Measurements from ENCODE around the gene CBFA2T3. TPM values are rescaled to one million over a fixed set of nuclear protein-coding genes. Genes with fewer than 3 reads are reported as not detected.
"Not testable (repeated sequence)": the region's sequence is repeated elsewhere in the genome, so short reads cannot be mapped to it uniquely, and the experiment has no call there.

Gene CBFA2T3
- total RNA-seq, 1 donor from 2014 or later = not detected

DNA sequence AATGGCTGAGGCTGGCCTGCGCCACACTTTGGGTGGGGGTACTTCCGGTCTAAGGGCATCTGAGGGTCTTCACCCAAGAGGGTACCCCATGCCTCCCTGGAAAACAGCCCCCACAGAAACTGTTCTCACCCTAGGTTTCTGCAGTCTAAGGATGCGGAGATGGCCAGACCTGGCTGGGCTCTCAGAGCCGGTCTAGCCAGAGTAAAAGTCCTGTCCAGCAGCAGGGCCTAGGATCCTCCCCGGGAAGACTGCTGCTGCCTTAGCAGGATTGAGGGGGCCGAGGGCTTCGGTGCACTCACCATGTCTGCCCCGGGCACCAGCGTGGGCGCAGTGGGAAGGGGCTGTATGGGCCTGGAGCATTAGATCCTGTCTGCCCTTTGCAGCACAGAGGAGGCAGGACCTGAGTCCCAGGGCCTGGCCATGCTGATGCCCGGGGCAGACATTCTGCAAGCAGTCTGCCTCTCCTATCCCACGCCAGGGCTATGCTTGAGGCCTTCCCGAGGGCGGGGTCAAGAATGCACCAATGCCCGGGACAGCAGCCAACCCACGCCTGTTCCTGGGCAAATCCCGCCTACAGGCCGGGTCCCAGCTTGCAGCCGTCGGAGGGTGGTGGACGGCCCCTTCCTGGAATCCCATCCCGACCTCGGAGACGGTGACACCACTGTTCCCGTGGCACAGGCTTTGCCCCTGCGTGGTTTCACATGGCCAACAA lies 54.7 kb downstream of the CBFA2T3 start:
- Mint-ChIP-seq H3K36me3 (ENCODE audit: low read depth) (no peaks in the 10 kb centered on the region), H3K4me1 (ENCODE audit: low read depth) (peaks cover 37% of the 10 kb centered on the region), H3K9me3 (ENCODE audit: low read depth) (no peaks in the 10 kb centered on the region), H3K4me3 (ENCODE audit: unreplicated experiment) (no peak overlapping the region), H3K27ac (ENCODE audit: unreplicated experiment) (no peak overlapping the region), H3K27me3 (ENCODE audit: low read depth) (peaks cover 5% of the 10 kb centered on the region)
- TF ChIP-seq, protein P1, sequence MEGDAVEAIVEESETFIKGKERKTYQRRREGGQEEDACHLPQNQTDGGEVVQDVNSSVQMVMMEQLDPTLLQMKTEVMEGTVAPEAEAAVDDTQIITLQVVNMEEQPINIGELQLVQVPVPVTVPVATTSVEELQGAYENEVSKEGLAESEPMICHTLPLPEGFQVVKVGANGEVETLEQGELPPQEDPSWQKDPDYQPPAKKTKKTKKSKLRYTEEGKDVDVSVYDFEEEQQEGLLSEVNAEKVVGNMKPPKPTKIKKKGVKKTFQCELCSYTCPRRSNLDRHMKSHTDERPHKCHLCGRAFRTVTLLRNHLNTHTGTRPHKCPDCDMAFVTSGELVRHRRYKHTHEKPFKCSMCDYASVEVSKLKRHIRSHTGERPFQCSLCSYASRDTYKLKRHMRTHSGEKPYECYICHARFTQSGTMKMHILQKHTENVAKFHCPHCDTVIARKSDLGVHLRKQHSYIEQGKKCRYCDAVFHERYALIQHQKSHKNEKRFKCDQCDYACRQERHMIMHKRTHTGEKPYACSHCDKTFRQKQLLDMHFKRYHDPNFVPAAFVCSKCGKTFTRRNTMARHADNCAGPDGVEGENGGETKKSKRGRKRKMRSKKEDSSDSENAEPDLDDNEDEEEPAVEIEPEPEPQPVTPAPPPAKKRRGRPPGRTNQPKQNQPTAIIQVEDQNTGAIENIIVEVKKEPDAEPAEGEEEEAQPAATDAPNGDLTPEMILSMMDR (IDR thresholded peaks at IDR 0.05) = no peak
- no peak for DNase-seq (ENCODE audit: low spot score)

DNA sequence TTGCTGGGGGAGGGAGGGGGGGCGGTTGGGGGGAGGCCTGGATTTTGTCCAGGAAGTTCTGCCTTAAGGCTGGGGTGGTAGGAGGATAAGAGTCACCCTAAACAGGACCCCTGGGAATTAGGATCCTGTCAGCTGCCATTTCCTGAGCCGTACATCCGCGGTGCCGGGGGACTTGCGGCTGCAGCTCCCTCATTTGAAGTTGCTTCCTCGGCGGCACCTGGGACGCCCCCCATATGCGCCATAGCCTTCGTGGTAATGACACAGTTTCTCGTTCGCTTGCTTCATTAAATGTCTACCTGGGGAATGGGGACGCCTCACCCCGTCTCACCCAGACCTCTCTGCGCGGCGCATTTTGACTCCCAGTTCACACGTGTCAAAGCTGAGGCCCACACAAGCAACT lies 55.4 kb downstream of the CBFA2T3 start:
- Mint-ChIP-seq H3K36me3 (ENCODE audit: low read depth) (no peaks in the 10 kb centered on the region), H3K4me1 (ENCODE audit: low read depth) (peaks cover 40% of the 10 kb centered on the region), H3K4me3 (ENCODE audit: unreplicated experiment) (no peak overlapping the region), H3K9me3 (ENCODE audit: low read depth) (no peaks in the 10 kb centered on the region), H3K27ac (ENCODE audit: unreplicated experiment) (no peak overlapping the region), H3K27me3 (ENCODE audit: low read depth) (peaks cover under 1% of the 10 kb centered on the region)
- TF ChIP-seq, protein P1 (IDR thresholded peaks at IDR 0.05) = no peak
- no peak for DNase-seq (ENCODE audit: low spot score)

DNA sequence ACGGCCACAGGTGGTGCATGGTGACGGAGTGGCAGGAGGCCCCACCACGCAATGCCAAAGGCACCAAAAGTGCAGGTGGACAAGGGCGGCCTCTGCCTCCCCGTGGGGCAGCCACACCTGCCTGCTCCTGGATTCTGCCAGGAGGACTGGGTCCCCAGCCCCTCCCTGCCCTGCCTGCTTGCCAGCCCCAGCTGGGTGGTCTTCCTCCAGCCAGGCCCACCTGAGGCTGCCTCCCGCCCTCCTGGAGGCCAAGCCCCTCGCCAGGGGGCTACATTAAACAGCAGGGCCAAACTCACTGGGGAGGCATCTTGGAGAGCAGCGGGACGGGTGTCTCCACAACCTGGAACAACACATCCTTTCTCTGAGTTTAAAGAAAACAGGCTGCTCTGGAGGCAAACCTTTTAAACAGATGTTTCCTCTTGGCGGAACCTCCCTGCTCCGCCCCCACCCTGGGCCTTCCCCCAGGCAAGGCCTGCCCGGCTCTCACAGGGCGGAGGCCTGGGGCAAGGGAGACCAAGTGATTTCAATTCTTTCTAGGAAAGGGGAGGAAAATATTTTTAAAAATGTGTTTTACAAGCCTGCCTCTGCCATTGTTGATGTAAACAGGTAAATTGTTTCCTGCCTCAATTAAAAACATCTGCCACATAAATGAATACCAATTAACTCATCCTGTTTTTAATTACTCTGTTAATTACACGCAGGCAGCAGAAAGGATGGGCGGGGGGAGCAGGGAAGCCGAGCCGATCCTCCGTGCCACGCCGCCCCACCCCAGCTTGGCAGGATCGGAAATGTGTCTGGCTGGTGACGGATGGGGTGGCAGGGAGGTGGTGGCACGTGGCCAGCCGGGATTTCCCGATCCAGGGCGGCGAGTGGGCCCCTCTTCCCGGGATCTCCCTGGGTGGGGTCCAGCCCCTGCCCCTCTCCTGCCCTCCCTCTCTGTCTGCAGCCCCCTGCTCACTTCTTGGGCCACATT lies 56.1 kb downstream of the CBFA2T3 start:
- Mint-ChIP-seq H3K27ac (ENCODE audit: unreplicated experiment) (no peak overlapping the region), H3K9me3 (ENCODE audit: low read depth) (no peaks in the 10 kb centered on the region)

DNA sequence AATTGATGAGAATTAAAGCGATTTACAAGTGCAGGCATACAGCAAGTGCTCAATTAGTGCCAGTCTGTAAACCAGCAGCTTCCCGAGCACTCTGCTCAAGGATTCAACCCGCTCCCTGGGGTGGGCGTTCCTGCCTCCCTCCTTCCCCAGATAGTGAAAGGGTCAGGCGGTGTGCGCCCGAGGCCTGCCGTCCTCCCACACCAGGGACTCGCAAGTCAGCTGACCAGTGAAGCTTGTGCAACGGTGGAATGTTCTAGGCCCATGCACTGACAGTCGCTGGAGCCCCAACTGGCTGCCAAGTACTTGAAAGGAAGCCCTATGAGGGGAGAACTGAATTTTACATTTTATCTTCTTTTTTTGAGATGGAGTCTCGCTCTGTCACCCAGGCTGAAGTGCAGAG lies 57.1 kb downstream of the CBFA2T3 start:
- DNase-seq (ENCODE audit: low spot score) = no peak
- H3K4me3 Mint-ChIP-seq (ENCODE audit: unreplicated experiment) = no peak overlapping the region
- no peaks in the 10 kb centered on the region for H3K36me3 Mint-ChIP-seq (ENCODE audit: low read depth)
- H3K4me1 Mint-ChIP-seq (ENCODE audit: low read depth) = peaks cover 32% of the 10 kb centered on the region
- H3K27me3 Mint-ChIP-seq (ENCODE audit: low read depth) = peaks cover 2% of the 10 kb centered on the region
- H3K27ac Mint-ChIP-seq (ENCODE audit: unreplicated experiment) = no peak overlapping the region
- no peaks in the 10 kb centered on the region for H3K9me3 Mint-ChIP-seq (ENCODE audit: low read depth)
- TF ChIP-seq, protein P1 (IDR thresholded peaks at IDR 0.05) = no peak

More for the DNA sequence above, 56.1 kb downstream of the CBFA2T3 start:
- H3K27me3 Mint-ChIP-seq (ENCODE audit: low read depth) = peaks cover 2% of the 10 kb centered on the region
- H3K36me3 Mint-ChIP-seq (ENCODE audit: low read depth) = no peaks in the 10 kb centered on the region
- TF ChIP-seq, protein P1 (IDR thresholded peaks at IDR 0.05) = no peak
- no peak for DNase-seq (ENCODE audit: low spot score)
- no peak overlapping the region for H3K4me3 Mint-ChIP-seq (ENCODE audit: unreplicated experiment)
- H3K4me1 Mint-ChIP-seq (ENCODE audit: low read depth) = peaks cover 39% of the 10 kb centered on the region

DNA sequence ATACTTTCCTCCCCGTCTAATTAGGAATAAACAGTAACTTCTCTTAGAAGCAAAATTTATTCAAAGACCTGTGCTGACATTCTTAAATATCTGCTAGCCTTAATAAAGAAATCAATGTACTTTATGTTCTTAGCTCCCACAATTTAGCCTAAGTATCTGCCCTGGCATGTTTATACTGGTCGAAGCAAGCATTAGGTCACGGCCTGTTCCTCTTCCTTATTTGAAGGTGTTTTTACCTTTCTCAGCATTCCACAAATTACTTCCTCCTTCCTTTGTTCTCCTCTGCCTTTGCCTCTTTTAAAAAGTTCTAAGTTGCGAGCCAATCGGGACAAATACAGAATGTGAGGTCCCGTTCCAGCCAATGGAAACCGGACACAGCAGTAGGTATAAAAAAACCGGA lies 58.1 kb downstream of the CBFA2T3 start:
- H3K4me1 Mint-ChIP-seq (ENCODE audit: low read depth) = peaks cover 35% of the 10 kb centered on the region
- H3K36me3 Mint-ChIP-seq (ENCODE audit: low read depth); DNase-seq (ENCODE audit: low spot score); H3K9me3 Mint-ChIP-seq (ENCODE audit: low read depth); H3K27ac Mint-ChIP-seq (ENCODE audit: unreplicated experiment); H3K4me3 Mint-ChIP-seq (ENCODE audit: unreplicated experiment); H3K27me3 Mint-ChIP-seq (ENCODE audit: low read depth): not testable (repeated sequence)

Measured in chondrocyte (in vitro differentiated cells).